Measurements from ENCODE around the gene FN3KRP. TPM values are rescaled to one million over a fixed set of nuclear protein-coding genes. Genes with fewer than 3 reads are reported as not detected.

The FN3KRP gene
- total and polyA plus RNA-seq, 4 donors = 26.3 to 59.4 (median 41.8) TPM

GRCh38 chr17:82703935-82704865, 12.3 kb upstream of the FN3KRP start:
- WGBS (ENCODE audit: insufficient coverage) = 76% methylated on average over 37 of the region's 38 CpGs
- no peak for DNase-seq (ENCODE audit: low read depth in 4 of 6, low spot score in 6 of 6)
- H3K9me3 ChIP-seq (ENCODE audit: control insufficient read depth, insufficient read depth, low read length) = no peaks in the 10 kb centered on the region
- H3K27me3 ChIP-seq (ENCODE audit: control insufficient read depth, insufficient read depth, low read length) = no peaks in the 10 kb centered on the region
- peaks cover 8% of the 10 kb centered on the region for H3K4me1 ChIP-seq (ENCODE audit: control insufficient read depth, insufficient read depth, low read length)
- peaks cover 15% of the 10 kb centered on the region for H3K36me3 ChIP-seq (ENCODE audit: control insufficient read depth, insufficient read depth, low read length)
- H3K27ac ChIP-seq (ENCODE audit: low read depth, low read length) = no peak overlapping the region
- H3K4me3 ChIP-seq (ENCODE audit: low read depth, low read length) = no peak overlapping the region

- Histone ChIP-seq H3K4me3 (ENCODE audit: low read depth, low read length) (no peak overlapping the region), H3K4me1 (ENCODE audit: control insufficient read depth, insufficient read depth, low read length) (peaks cover 2% of the 10 kb centered on the region), H3K27me3 (ENCODE audit: control insufficient read depth, insufficient read depth, low read length) (no peaks in the 10 kb centered on the region), H3K36me3 (ENCODE audit: control insufficient read depth, insufficient read depth, low read length) (peaks cover 15% of the 10 kb centered on the region), H3K27ac (ENCODE audit: low read depth, low read length) (no peak overlapping the region), H3K9me3 (ENCODE audit: control insufficient read depth, insufficient read depth, low read length) (no peaks in the 10 kb centered on the region)
- DNase-seq (ENCODE audit: low read depth in 4 of 6, low spot score in 6 of 6) = no peak
- 88% methylated on average over 3 of the region's 13 CpGs for WGBS (ENCODE audit: insufficient coverage)
These were observed 11.6 kb upstream of the FN3KRP start for GRCh38 chr17:82704886-82705285.

- H3K27ac ChIP-seq (ENCODE audit: low read depth, low read length) = no peak overlapping the region
- H3K4me1 ChIP-seq (ENCODE audit: control insufficient read depth, insufficient read depth, low read length) = peaks cover 2% of the 10 kb centered on the region
- WGBS (ENCODE audit: insufficient coverage) = 90% methylated on average over 17 of the region's 18 CpGs
These were observed 10.8 kb upstream of the FN3KRP start for GRCh38 chr17:82705756-82706155.

GRCh38 chr17:82709024-82709675, 7.4 kb upstream of the FN3KRP start:
- H3K4me1 ChIP-seq (ENCODE audit: control insufficient read depth, insufficient read depth, low read length) = no peaks in the 10 kb centered on the region
- no peak for DNase-seq (ENCODE audit: low read depth in 4 of 6, low spot score in 6 of 6)
- WGBS (ENCODE audit: insufficient coverage) = 38% methylated on average over 2 of the region's 9 CpGs
- no peak overlapping the region for H3K4me3 ChIP-seq (ENCODE audit: low read depth, low read length)
- H3K36me3 ChIP-seq (ENCODE audit: control insufficient read depth, insufficient read depth, low read length) = peaks cover 8% of the 10 kb centered on the region
- H3K9me3 ChIP-seq (ENCODE audit: control insufficient read depth, insufficient read depth, low read length) = no peaks in the 10 kb centered on the region
- H3K27me3 ChIP-seq (ENCODE audit: control insufficient read depth, insufficient read depth, low read length) = no peaks in the 10 kb centered on the region
- no peak overlapping the region for H3K27ac ChIP-seq (ENCODE audit: low read depth, low read length)

More at GRCh38 chr17:82705756-82706155, 10.8 kb upstream of the FN3KRP start:
- no peaks in the 10 kb centered on the region for H3K27me3 ChIP-seq (ENCODE audit: control insufficient read depth, insufficient read depth, low read length)
- H3K36me3 ChIP-seq (ENCODE audit: control insufficient read depth, insufficient read depth, low read length) = peaks cover 15% of the 10 kb centered on the region
- H3K4me3 ChIP-seq (ENCODE audit: low read depth, low read length) = no peak overlapping the region
- no peak for DNase-seq (ENCODE audit: low read depth in 4 of 6, low spot score in 6 of 6)
- H3K9me3 ChIP-seq (ENCODE audit: control insufficient read depth, insufficient read depth, low read length) = no peaks in the 10 kb centered on the region

- no peaks in the 10 kb centered on the region for H3K9me3 ChIP-seq (ENCODE audit: control insufficient read depth, insufficient read depth, low read length)
- no peaks in the 10 kb centered on the region for H3K4me1 ChIP-seq (ENCODE audit: control insufficient read depth, insufficient read depth, low read length)
These were observed 6.6 kb upstream of the FN3KRP start for GRCh38 chr17:82709676-82710498.

GRCh38 chr17:82710499-82711232, 5.8 kb upstream of the FN3KRP start:
- 68% methylated on average over 20 of the region's 29 CpGs for WGBS (ENCODE audit: insufficient coverage)

More at GRCh38 chr17:82709676-82710498, 6.6 kb upstream of the FN3KRP start:
- Histone ChIP-seq H3K4me3 (ENCODE audit: low read depth, low read length) (no peak overlapping the region), H3K36me3 (ENCODE audit: control insufficient read depth, insufficient read depth, low read length) (peaks cover 7% of the 10 kb centered on the region), H3K27me3 (ENCODE audit: control insufficient read depth, insufficient read depth, low read length) (no peaks in the 10 kb centered on the region), H3K27ac (ENCODE audit: low read depth, low read length) (no peak overlapping the region)
- no peak for DNase-seq (ENCODE audit: low read depth in 4 of 6, low spot score in 6 of 6)
- 91% methylated on average over 25 of the region's 25 CpGs for WGBS (ENCODE audit: insufficient coverage)

GRCh38 chr17:82713071-82713723, 3.3 kb upstream of the FN3KRP start:
- Histone ChIP-seq H3K4me1 (ENCODE audit: control insufficient read depth, insufficient read depth, low read length) (peaks cover 21% of the 10 kb centered on the region), H3K36me3 (ENCODE audit: control insufficient read depth, insufficient read depth, low read length) (peaks cover 11% of the 10 kb centered on the region), H3K27me3 (ENCODE audit: control insufficient read depth, insufficient read depth, low read length) (no peaks in the 10 kb centered on the region), H3K27ac (ENCODE audit: low read depth, low read length) (no peak overlapping the region), H3K9me3 (ENCODE audit: control insufficient read depth, insufficient read depth, low read length) (no peaks in the 10 kb centered on the region), H3K4me3 (ENCODE audit: low read depth, low read length) (no peak overlapping the region)
- DNase-seq (ENCODE audit: low read depth in 4 of 6, low spot score in 6 of 6) = no peak
- 91% methylated on average over 34 of the region's 35 CpGs for WGBS (ENCODE audit: insufficient coverage)

More at GRCh38 chr17:82710499-82711232, 5.8 kb upstream of the FN3KRP start:
- no peak overlapping the region for H3K4me3 ChIP-seq (ENCODE audit: low read depth, low read length)
- no peaks in the 10 kb centered on the region for H3K27me3 ChIP-seq (ENCODE audit: control insufficient read depth, insufficient read depth, low read length)
- H3K4me1 ChIP-seq (ENCODE audit: control insufficient read depth, insufficient read depth, low read length) = peaks cover 2% of the 10 kb centered on the region
- peaks cover 7% of the 10 kb centered on the region for H3K36me3 ChIP-seq (ENCODE audit: control insufficient read depth, insufficient read depth, low read length)
- DNase-seq (ENCODE audit: low read depth in 4 of 6, low spot score in 6 of 6) = no peak
- no peaks in the 10 kb centered on the region for H3K9me3 ChIP-seq (ENCODE audit: control insufficient read depth, insufficient read depth, low read length)
- H3K27ac ChIP-seq (ENCODE audit: low read depth, low read length) = no peak overlapping the region

GRCh38 chr17:82718986-82719685, 2.6 kb downstream of the FN3KRP start:
- no peak for DNase-seq (ENCODE audit: low read depth in 4 of 6, low spot score in 6 of 6)
- 98% methylated on average over 16 of the region's 18 CpGs for WGBS (ENCODE audit: insufficient coverage)
- Histone ChIP-seq H3K27me3 (ENCODE audit: control insufficient read depth, insufficient read depth, low read length) (no peaks in the 10 kb centered on the region), H3K4me1 (ENCODE audit: control insufficient read depth, insufficient read depth, low read length) (peaks cover 23% of the 10 kb centered on the region), H3K27ac (ENCODE audit: low read depth, low read length) (no peak overlapping the region), H3K4me3 (ENCODE audit: low read depth, low read length) (no peak overlapping the region), H3K36me3 (ENCODE audit: control insufficient read depth, insufficient read depth, low read length) (peaks cover 54% of the 10 kb centered on the region), H3K9me3 (ENCODE audit: control insufficient read depth, insufficient read depth, low read length) (no peaks in the 10 kb centered on the region)

Measured in spinal cord (tissue), 10 donors.